IMR-90 (cell line): Measurements from ENCODE around the gene RBFOX2. TPM values are rescaled to one million over a fixed set of nuclear protein-coding genes. Genes with fewer than 3 reads are reported as not detected.

Source experiments
- ATAC-seq: fragments of 200-7000 bp; cut with Tn5 transposase; 2 replicates; pipeline ENCODE4 v1.9.1; 2020; ENCODE audit warnings: low read depth, mild to moderate bottlenecking, moderate library complexity
- BruUV-seq: library from RNA; stranded (reverse); fragments of 400-500 nt; replicated peaks from 2 replicates; lab custom pipeline; 2021; lab: Mats Ljungman, UMichigan
- CTCF ChIA-PET: fragments of 300-600 bp; formaldehyde crosslinking; extraction: SDS; loops from one replicate; lab custom pipeline; 2021; ENCODE audit warnings: antibody characterized with exemption; lab: Yijun Ruan, JAX
- POLR2A ChIA-PET: fragments of 300-600 bp; sonication (Branson Sonifier 250); formaldehyde crosslinking; loops from one replicate; lab custom pipeline; 2022; ENCODE audit warnings: antibody characterized with exemption; ENCODE audit not compliant: unreplicated experiment; lab: Charles Lee
- DNase-seq: peaks from one replicate; pipeline ENCODE4 v3.0.0; 2013
- H2AFZ ChIP-seq: replicated peaks from 2 replicates; pipeline ENCODE3; 2013; ENCODE audit warnings: low read length, mild to moderate bottlenecking; ENCODE audit not compliant: poor library complexity
- H2AK5ac ChIP-seq: 2 replicates; pipeline ENCODE4 v1.6.1; 2013; ENCODE audit warnings: low read depth, low read length, inconsistent platforms
- H2AK9ac ChIP-seq: replicated peaks from 2 replicates; pipeline ENCODE3; 2013; ENCODE audit warnings: mild to moderate bottlenecking, low read depth, low read length, moderate library complexity; ENCODE audit not compliant: poor library complexity
- H2BK120ac ChIP-seq: 2 replicates; pipeline ENCODE4 v1.6.1; 2013; ENCODE audit warnings: low read depth, low read length, inconsistent platforms
- H2BK15ac ChIP-seq: 3 replicates; pipeline ENCODE4 v1.6.1; 2013; ENCODE audit warnings: low read depth, low read length, inconsistent platforms
- H2BK20ac ChIP-seq: 2 replicates; pipeline ENCODE4 v1.6.1; 2013; ENCODE audit warnings: low read depth, mild to moderate bottlenecking, inconsistent platforms, low read length, moderate library complexity
- H2BK5ac ChIP-seq: 2 replicates; pipeline ENCODE4 v1.6.1; 2013; ENCODE audit warnings: mild to moderate bottlenecking, low read depth, low read length, inconsistent platforms; ENCODE audit not compliant: poor library complexity, severe bottlenecking
- H3K14ac ChIP-seq: replicated peaks from 2 replicates; pipeline ENCODE4 v1.6.1; 2013; ENCODE audit warnings: low read depth, low read length, inconsistent platforms
- H3K18ac ChIP-seq: 2 replicates; pipeline ENCODE4 v1.6.1; 2013; ENCODE audit warnings: low read depth, low read length, control low read depth
- H3K23ac ChIP-seq: 2 replicates; pipeline ENCODE4 v1.6.1; 2013; ENCODE audit warnings: low read depth, low read length, inconsistent platforms
- H3K27ac ChIP-seq: 2 replicates; pipeline ENCODE4 v1.5.1; 2013; ENCODE audit warnings: mild to moderate bottlenecking, control low read depth, low read length; ENCODE audit not compliant: insufficient read depth
- H3K27me3 ChIP-seq: 2 replicates; pipeline ENCODE4 v1.6.1; 2013; ENCODE audit warnings: low read length; ENCODE audit not compliant: control insufficient read depth, insufficient read depth
- H3K36me3 ChIP-seq: 2 replicates; pipeline ENCODE4 v1.6.1; 2013; ENCODE audit warnings: low read length, mixed read lengths; ENCODE audit not compliant: control insufficient read depth, insufficient read depth
- H3K4ac ChIP-seq: 2 replicates; pipeline ENCODE4 v1.6.1; 2013; ENCODE audit warnings: low read depth, low read length, inconsistent platforms
- H3K4me1 ChIP-seq: 2 replicates; pipeline ENCODE4 v1.6.1; 2013; ENCODE audit warnings: low read length, mixed read lengths; ENCODE audit not compliant: control insufficient read depth, insufficient read depth
- H3K4me2 ChIP-seq: 2 replicates; pipeline ENCODE4 v1.6.1; 2013; ENCODE audit warnings: low read depth, mild to moderate bottlenecking, control low read depth, low read length, moderate library complexity
- H3K4me3 ChIP-seq: 2 replicates; pipeline ENCODE4 v1.5.1; 2013; ENCODE audit warnings: low read depth, mild to moderate bottlenecking, control low read depth, low read length, moderate library complexity; ENCODE audit not compliant: insufficient read depth
- H3K56ac ChIP-seq: 2 replicates; pipeline ENCODE4 v1.6.1; 2013; ENCODE audit warnings: low read length, inconsistent platforms; ENCODE audit not compliant: insufficient read depth; ENCODE audit errors: extremely low read depth
- H3K79me1 ChIP-seq, 2 experiments: 2 replicates each; pipeline ENCODE4 v1.6.1; 2013; ENCODE audit warnings: low read length in 2 of 2, inconsistent platforms in 1 of 2, low read depth in 1 of 2
- H3K9ac ChIP-seq: 2 replicates; pipeline ENCODE4 v1.6.1; 2013; ENCODE audit warnings: low read depth, low read length, control low read depth
- H3K9me1 ChIP-seq: 2 replicates; pipeline ENCODE4 v1.6.1; 2013; ENCODE audit warnings: low read length, inconsistent platforms; ENCODE audit not compliant: insufficient read depth
- H3K9me3 ChIP-seq: 2 replicates; pipeline ENCODE4 v1.6.1; 2013; ENCODE audit warnings: low read length; ENCODE audit not compliant: control insufficient read depth, insufficient read depth
- H4K20me1 ChIP-seq: 2 replicates; pipeline ENCODE4 v1.6.1; 2013; ENCODE audit warnings: low read length, inconsistent platforms; ENCODE audit not compliant: insufficient read depth
- H4K5ac ChIP-seq: 2 replicates; pipeline ENCODE4 v1.6.1; 2013; ENCODE audit warnings: mild to moderate bottlenecking, low read depth, low read length, control low read depth
- H4K8ac ChIP-seq, 2 experiments: 2 replicates each; pipeline ENCODE4 v1.6.1; 2013; ENCODE audit warnings: low read depth in 2 of 2, low read length in 2 of 2, control low read depth in 1 of 2, inconsistent platforms in 1 of 2
- H4K91ac ChIP-seq: 2 replicates; pipeline ENCODE4 v1.6.1; 2013; ENCODE audit warnings: low read depth, low read length, inconsistent platforms; ENCODE audit not compliant: insufficient read depth
- BHLHE40 ChIP-seq: fragments of 150-350 bp; IDR thresholded peaks from 2 replicates; pipeline ENCODE4 v1.6.1; 2016; ENCODE audit warnings: mild to moderate bottlenecking, low read depth, low read length
- CEBPB ChIP-seq: IDR thresholded peaks from 2 replicates; pipeline ENCODE4 v1.6.1; 2012; ENCODE audit warnings: low read depth, low read length, improper control_type of control experiment
- CTCF ChIP-seq: conservative IDR thresholded peaks from 2 replicates; pipeline ENCODE4 v1.5.1; 2012; ENCODE audit warnings: mild to moderate bottlenecking, low read depth, low read length, improper control_type of control experiment
- ELK1 ChIP-seq: fragments of 150-350 bp; IDR thresholded peaks from 2 replicates; pipeline ENCODE4 v1.6.1; 2016; ENCODE audit warnings: low read depth, mild to moderate bottlenecking, low read length, moderate library complexity, borderline replicate concordance
- FOS ChIP-seq: fragments of 150-350 bp; IDR thresholded peaks from 2 replicates; pipeline ENCODE4 v1.6.1; 2016; ENCODE audit warnings: low read depth, low read length
- MAFK ChIP-seq: IDR thresholded peaks from 2 replicates; pipeline ENCODE4 v1.6.1; 2012; ENCODE audit warnings: low read depth, low read length, improper control_type of control experiment
- MAZ ChIP-seq: IDR thresholded peaks from 2 replicates; pipeline ENCODE4 v1.6.1; 2012; ENCODE audit warnings: low read depth, mild to moderate bottlenecking, low read length, improper control_type of control experiment, moderate library complexity, borderline replicate concordance
- RAD21 ChIP-seq: IDR thresholded peaks from 2 replicates; pipeline ENCODE4 v1.6.1; 2012; ENCODE audit warnings: low read length, improper control_type of control experiment
- SMC3 ChIP-seq: fragments of 150-350 bp; IDR thresholded peaks from 2 replicates; pipeline ENCODE4 v1.6.1; 2016; ENCODE audit warnings: low read depth, mild to moderate bottlenecking, antibody characterized with exemption, low read length, moderate library complexity
- dilution Hi-C: fragments of 300-500 bp; cut with HindIII; formaldehyde crosslinking; loops from one replicate; pipeline ENCODE4 v1.14.3; 2018; ENCODE audit warnings: low sequenced_read_pairs; ENCODE audit not compliant: unreplicated experiment
- in situ Hi-C: fragments of 300-500 bp; cut with MboI; formaldehyde crosslinking; loops from 3 replicates; pipeline ENCODE4 v1.14.3; 2019; ENCODE audit warnings: low sequenced_read_pairs, inconsistent platforms, mixed read lengths
- intact Hi-C: fragments of 100-400 bp; cut with micrococcal nuclease; formaldehyde crosslinking; loops from 2 replicates; pipeline ENCODE4 v1.10.0; 2022
- polyA plus RNA-seq, 3 experiments: library from polyadenylated mRNA; depleted of rRNA; stranded (reverse); fragments of >200 nt; gene quantifications; 2 replicates each; pipeline ENCODE4 v1.2.3, GENCODE V29; 2012; ENCODE audit warnings: low replicate concordance in 1 of 3
- total RNA-seq: library from RNA; depleted of rRNA; stranded (reverse); fragments of >200 nt; gene quantifications from 2 replicates; pipeline ENCODE4 v1.2.3, GENCODE V29; 2012

Gene RBFOX2
- total and polyA plus RNA-seq, 2 of the 4 experiments (the other 2 are of a cell fraction) = 146 to 178 TPM

- dilution Hi-C loops = no loop called here
- intact Hi-C loops = loop anchor here (1.0 to 2.0 kb wide), 3 partner anchors 98 to 193 kb away; partner anchors contain the start of gene RBFOX2
- in situ Hi-C loops = no loop called here
Observed at GRCh38 chr22:35930933-35931332, 97.7 kb downstream of the RBFOX2 start.

More at GRCh38 chr22:35930933-35931332, 97.7 kb downstream of the RBFOX2 start:
- H3K79me1 ChIP-seq = peaks cover 11 to 65% of the 10 kb centered on the region in 2 experiments; a peak in 3 of 4 replicates
- no peak overlapping the region for H4K5ac ChIP-seq
- H3K18ac ChIP-seq = no peak overlapping the region
- H2AK5ac ChIP-seq = no peak overlapping the region
- H3K9me3 ChIP-seq = no peaks in the 10 kb centered on the region
- no peak overlapping the region for H3K56ac ChIP-seq
- H3K4me1 ChIP-seq = peaks cover 4% of the 10 kb centered on the region
- no peak overlapping the region for H3K14ac ChIP-seq
- peaks cover 3% of the 10 kb centered on the region for H3K36me3 ChIP-seq
- H3K4me3 ChIP-seq = no peak overlapping the region
- H4K91ac ChIP-seq = no peak overlapping the region
- H4K20me1 ChIP-seq = peaks cover 13% of the 10 kb centered on the region; the same call in 1 of the 2 replicates
- H4K8ac ChIP-seq = no peak overlapping the region
- H3K4me2 ChIP-seq = no peak overlapping the region
- POLR2A ChIA-PET = no interaction called here
- H2BK15ac ChIP-seq = no peak overlapping the region
- H3K9ac ChIP-seq = no peak overlapping the region
- DNase-seq = peak; percentile 80
- H3K27me3 ChIP-seq = no peaks in the 10 kb centered on the region
- 0 out of 2 replicates have a peak, but pooled peaks cover 4% of the 10 kb centered on the region for H3K9me1 ChIP-seq
- H3K27ac ChIP-seq = no peak overlapping the region
- no peak overlapping the region for H3K23ac ChIP-seq
- no TSS peak for BruUV-seq
- H2AFZ ChIP-seq = no peak overlapping the region
- H2AK9ac ChIP-seq = no peak overlapping the region
- H2BK120ac ChIP-seq = no peak overlapping the region
- H2BK20ac ChIP-seq = 0 out of 2 replicates have a peak overlapping the region, but pooled peaks have one; percentile 20
- H3K4ac ChIP-seq = no peak overlapping the region
- H2BK5ac ChIP-seq = peak overlapping the region; percentile 11
- CTCF ChIA-PET = interaction anchor here (0.6 to 3.6 kb wide), 16 partner anchors 8 to 346 kb away, joined by 3 to 33 read pairs (median 3); no protein-coding TSS in a partner anchor
- ATAC-seq = peak; percentile 94
- no peak for TF ChIP-seq FOS
- TF ChIP-seq SMC3 = peak; percentile 88
- peak; percentile 78 for TF ChIP-seq CTCF
- no peak for TF ChIP-seq MAZ
- no peak for TF ChIP-seq BHLHE40
- no peak for TF ChIP-seq CEBPB
- TF ChIP-seq RAD21 = peak; percentile 89
- TF ChIP-seq ELK1 = no peak
- TF ChIP-seq MAFK = no peak
